ENCODE data around the gene TMEM17. TPM values are rescaled to one million over a fixed set of nuclear protein-coding genes. Genes with fewer than 3 reads are reported as not detected.
A peak's percentile ranks its signal among the peaks of the same experiment; 100 is the strongest.

Gene TMEM17
- total RNA-seq, 4 donors from 2014 or later, result 2.1 to 6.0 (median 4.8) TPM

- no peaks in the 10 kb centered on the region for H3K9me3 ChIP-seq
- no peaks in the 10 kb centered on the region for H3K27me3 ChIP-seq
- DNase-seq, result no peak
- H3K4me3 ChIP-seq (replicated peaks in 1 of 3), result no peak overlapping the region
- WGBS, 2 donors, result 72 to 86% methylated on average over 1 of the region's 1 CpG
- TF ChIP-seq POLR2A (IDR thresholded peaks at IDR 0.05) (no peak), CTCF (IDR thresholded peaks at IDR 0.05) (no peak)
- H3K4me1 ChIP-seq, result peaks cover 29 to 31% of the 10 kb centered on the region in 2 donors
- H3K36me3 ChIP-seq, result no peaks in the 10 kb centered on the region
- H3K27ac ChIP-seq, result peak overlapping the region in 1 of 3 donors; percentile 49
- intact Hi-C loops (cut with DNase I), result no loop called here
These were observed 16.3 kb downstream of the TMEM17 start for GRCh38 chr2:62489702-62490101.

- intact Hi-C loops (cut with DNase I), result no loop called here
- H3K27ac ChIP-seq, result peak overlapping the region in 2 of 3 donors; percentile 37 to 49
- H3K27me3 ChIP-seq, result no peaks in the 10 kb centered on the region
- peaks cover 30 to 31% of the 10 kb centered on the region in 2 donors for H3K4me1 ChIP-seq
- DNase-seq, result no peak
- no peak overlapping the region for H3K4me3 ChIP-seq (replicated peaks in 1 of 3)
- no peaks in the 10 kb centered on the region for H3K36me3 ChIP-seq
- TF ChIP-seq CTCF (IDR thresholded peaks at IDR 0.05) (no peak), POLR2A (IDR thresholded peaks at IDR 0.05) (no peak)
- 26 to 46% methylated on average over 4 of the region's 4 CpGs for WGBS, 2 donors
- H3K9me3 ChIP-seq, result no peaks in the 10 kb centered on the region
These were observed 16.8 kb downstream of the TMEM17 start for GRCh38 chr2:62489162-62489561.

GRCh38 chr2:62486439-62486765 is 19.6 kb downstream of the TMEM17 start:
- peak overlapping the region; percentile 48 to 82 (median 68) for H3K27ac ChIP-seq
- 67 to 69% methylated on average over 1 of the region's 1 CpG for WGBS, 2 donors
- intact Hi-C loops (cut with DNase I), result no loop called here
- TF ChIP-seq CTCF (IDR thresholded peaks at IDR 0.05) (no peak), POLR2A (IDR thresholded peaks at IDR 0.05) (no peak)
- no peaks in the 10 kb centered on the region for H3K27me3 ChIP-seq
- H3K9me3 ChIP-seq, result no peaks in the 10 kb centered on the region
- no peaks in the 10 kb centered on the region for H3K36me3 ChIP-seq
- H3K4me3 ChIP-seq (replicated peaks in 1 of 3), result no peak overlapping the region
- DNase-seq, result no peak
- H3K4me1 ChIP-seq, result peaks cover 30 to 31% of the 10 kb centered on the region in 2 donors

GRCh38 chr2:62485761-62486438 is 20.1 kb downstream of the TMEM17 start:
- peaks cover 30 to 31% of the 10 kb centered on the region in 2 donors for H3K4me1 ChIP-seq
- no peaks in the 10 kb centered on the region for H3K27me3 ChIP-seq
- 12 to 27% methylated on average over 5 of the region's 5 CpGs for WGBS, 2 donors
- DNase-seq, result peak in 1 of 2 donors; percentile 47
- TF ChIP-seq CTCF (IDR thresholded peaks at IDR 0.05) (no peak), POLR2A (IDR thresholded peaks at IDR 0.05) (no peak)
- H3K4me3 ChIP-seq (replicated peaks in 1 of 3), result no peak overlapping the region
- intact Hi-C loops (cut with DNase I), result no loop called here
- H3K27ac ChIP-seq, result peak overlapping the region; percentile 48 to 82 (median 68)
- no peaks in the 10 kb centered on the region for H3K36me3 ChIP-seq
- no peaks in the 10 kb centered on the region for H3K9me3 ChIP-seq

GRCh38 chr2:62482558-62483352 is 23.2 kb downstream of the TMEM17 start:
- Histone ChIP-seq H3K36me3 (no peaks in the 10 kb centered on the region), H3K27ac (no peak overlapping the region), H3K27me3 (no peaks in the 10 kb centered on the region), H3K4me1 (peaks cover 24 to 32% of the 10 kb centered on the region in 2 donors), H3K4me3 (replicated peaks in 1 of 3) (no peak overlapping the region), H3K9me3 (no peaks in the 10 kb centered on the region)
- TF ChIP-seq POLR2A (IDR thresholded peaks at IDR 0.05) (no peak), CTCF (IDR thresholded peaks at IDR 0.05) (no peak)
- no peak for DNase-seq
- intact Hi-C loops (cut with DNase I), result no loop called here
- WGBS, 2 donors, result 86 to 96% methylated on average over 6 of the region's 6 CpGs

Measured in thyroid gland (tissue), 4 donors.